ENCODE data around the gene RCL1. TPM values are rescaled to one million over a fixed set of nuclear protein-coding genes. Genes with fewer than 3 reads are reported as not detected.

The RCL1 gene
- total RNA-seq, 3 donors from 2014 or later, result 41.3 to 111 (median 46.7) TPM

DNA sequence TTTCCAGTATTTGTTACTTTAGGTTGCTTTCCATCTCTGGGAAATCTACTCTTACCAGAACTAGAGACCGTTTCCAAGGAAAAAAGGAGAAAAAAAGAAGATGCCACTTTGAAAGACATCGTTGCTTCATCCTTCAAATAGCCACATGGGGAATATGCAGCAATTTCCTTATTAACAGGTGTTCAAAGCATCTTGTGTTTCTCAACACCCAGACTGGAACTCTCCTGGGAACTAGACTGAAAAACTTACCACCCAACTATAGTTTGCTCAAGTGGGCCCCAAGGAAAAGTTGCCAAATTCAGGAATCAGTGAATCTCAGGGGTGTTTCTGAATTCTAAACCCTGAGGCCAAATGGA, 112.4 kb downstream of the RCL1 start:
- H3K4me3 ChIP-seq, result no peak overlapping the region
- no peak for TF ChIP-seq POLR2A (IDR thresholded peaks at IDR 0.05)
- TF ChIP-seq, protein P1, sequence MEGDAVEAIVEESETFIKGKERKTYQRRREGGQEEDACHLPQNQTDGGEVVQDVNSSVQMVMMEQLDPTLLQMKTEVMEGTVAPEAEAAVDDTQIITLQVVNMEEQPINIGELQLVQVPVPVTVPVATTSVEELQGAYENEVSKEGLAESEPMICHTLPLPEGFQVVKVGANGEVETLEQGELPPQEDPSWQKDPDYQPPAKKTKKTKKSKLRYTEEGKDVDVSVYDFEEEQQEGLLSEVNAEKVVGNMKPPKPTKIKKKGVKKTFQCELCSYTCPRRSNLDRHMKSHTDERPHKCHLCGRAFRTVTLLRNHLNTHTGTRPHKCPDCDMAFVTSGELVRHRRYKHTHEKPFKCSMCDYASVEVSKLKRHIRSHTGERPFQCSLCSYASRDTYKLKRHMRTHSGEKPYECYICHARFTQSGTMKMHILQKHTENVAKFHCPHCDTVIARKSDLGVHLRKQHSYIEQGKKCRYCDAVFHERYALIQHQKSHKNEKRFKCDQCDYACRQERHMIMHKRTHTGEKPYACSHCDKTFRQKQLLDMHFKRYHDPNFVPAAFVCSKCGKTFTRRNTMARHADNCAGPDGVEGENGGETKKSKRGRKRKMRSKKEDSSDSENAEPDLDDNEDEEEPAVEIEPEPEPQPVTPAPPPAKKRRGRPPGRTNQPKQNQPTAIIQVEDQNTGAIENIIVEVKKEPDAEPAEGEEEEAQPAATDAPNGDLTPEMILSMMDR (IDR thresholded peaks at IDR 0.05), result no peak
- no peak for TF ChIP-seq POLR2AphosphoS5 (IDR thresholded peaks at IDR 0.05)
- DNase-seq (ENCODE audit: low spot score in 2 of 2), result no peak
- H3K27me3 ChIP-seq, result no peaks in the 10 kb centered on the region
- no peaks in the 10 kb centered on the region for H3K4me1 ChIP-seq
- intact Hi-C loops (cut with DNase I; ENCODE audit: low total_unique reads), result no loop called here
- no peaks in the 10 kb centered on the region for H3K36me3 ChIP-seq
- H3K9me3 ChIP-seq, result peaks cover 0 to 2% of the 10 kb centered on the region in 2 donors
- no peak overlapping the region for H3K27ac ChIP-seq

Other genes with a start within 250 kb of the RCL1 start
- gene PLPP6, start 130.7 kb upstream of the RCL1 start, total RNA-seq, result 10 to 100 TPM in 1 of 3 donors, 1 to 10 TPM in 2; 6.4 to 13.2 (median 8.8) TPM
- gene SPATA6L, start 126.5 kb upstream of the RCL1 start, total RNA-seq, result 10 to 100 TPM in 2 of 3 donors, 1 to 10 TPM in 1; 1.4 to 22.5 (median 14.4) TPM
- gene CDC37L1, start 113.4 kb upstream of the RCL1 start, total RNA-seq, result 10 to 100 TPM; 36.4 to 53.4 (median 42.7) TPM
- gene AK3, start 51.7 kb upstream of the RCL1 start, total RNA-seq, result 100 to 1,000 TPM in 1 of 3 donors, 10 to 100 TPM in 2; 80.3 to 123 (median 84.6) TPM
- 10 to 100 TPM; 28.8 to 46.9 (median 35.4) TPM for gene JAK2, start 192.3 kb downstream of the RCL1 start, total RNA-seq